Measurements from ENCODE around the gene TBC1D22A.

TBC1D22A gene

GRCh38 chr22:47188261-47189055 is 426.0 kb downstream of the TBC1D22A start:
- no peak for DNase-seq
- TF ChIP-seq POLR2A (IDR thresholded peaks at IDR 0.05; ENCODE audit: low read length) (no peak), GATA1 (IDR thresholded peaks at IDR 0.05; ENCODE audit: low read depth, low read length) (no peak)

GRCh38 chr22:47189056-47189916 is 426.8 kb downstream of the TBC1D22A start:
- no peak for DNase-seq
- TF ChIP-seq GATA1 (IDR thresholded peaks at IDR 0.05; ENCODE audit: low read depth, low read length): no peak
- TF ChIP-seq POLR2A (IDR thresholded peaks at IDR 0.05; ENCODE audit: low read length): no peak

GRCh38 chr22:47190276-47190956 is 428.0 kb downstream of the TBC1D22A start:
- DNase-seq: no peak
- TF ChIP-seq POLR2A (IDR thresholded peaks at IDR 0.05; ENCODE audit: low read length) (no peak), GATA1 (IDR thresholded peaks at IDR 0.05; ENCODE audit: low read depth, low read length) (no peak)

- TF ChIP-seq POLR2A (IDR thresholded peaks at IDR 0.05; ENCODE audit: low read length): no peak
- no peak for TF ChIP-seq GATA1 (IDR thresholded peaks at IDR 0.05; ENCODE audit: low read depth, low read length)
- no peak for DNase-seq
Measured at GRCh38 chr22:47190957-47191670, 428.7 kb downstream of the TBC1D22A start.

- no peak for DNase-seq
- TF ChIP-seq POLR2A (IDR thresholded peaks at IDR 0.05; ENCODE audit: low read length) (no peak), GATA1 (IDR thresholded peaks at IDR 0.05; ENCODE audit: low read depth, low read length) (no peak)
Measured at GRCh38 chr22:47191671-47192650, 429.5 kb downstream of the TBC1D22A start.

GRCh38 chr22:47192651-47193437 is 430.4 kb downstream of the TBC1D22A start:
- TF ChIP-seq GATA1 (IDR thresholded peaks at IDR 0.05; ENCODE audit: low read depth, low read length): no peak
- TF ChIP-seq POLR2A (IDR thresholded peaks at IDR 0.05; ENCODE audit: low read length): no peak
- DNase-seq: no peak

GRCh38 chr22:47193606-47194329 is 431.3 kb downstream of the TBC1D22A start:
- no peak for DNase-seq
- TF ChIP-seq GATA1 (IDR thresholded peaks at IDR 0.05; ENCODE audit: low read depth, low read length) (no peak), POLR2A (IDR thresholded peaks at IDR 0.05; ENCODE audit: low read length) (no peak)

- no peak for TF ChIP-seq GATA1 (IDR thresholded peaks at IDR 0.05; ENCODE audit: low read depth, low read length)
- TF ChIP-seq POLR2A (IDR thresholded peaks at IDR 0.05; ENCODE audit: low read length): no peak
Measured at GRCh38 chr22:47194476-47195155, 432.2 kb downstream of the TBC1D22A start.

GRCh38 chr22:47195156-47195483 is 432.7 kb downstream of the TBC1D22A start:
- no peak for TF ChIP-seq POLR2A (IDR thresholded peaks at IDR 0.05; ENCODE audit: low read length)
- TF ChIP-seq GATA1 (IDR thresholded peaks at IDR 0.05; ENCODE audit: low read depth, low read length): no peak
- DNase-seq: no peak

More at GRCh38 chr22:47194476-47195155, 432.2 kb downstream of the TBC1D22A start:
- no peak for DNase-seq

GRCh38 chr22:47195484-47196165 is 433.2 kb downstream of the TBC1D22A start:
- DNase-seq: no peak

More at GRCh38 chr22:47195484-47196165, 433.2 kb downstream of the TBC1D22A start:
- TF ChIP-seq POLR2A (IDR thresholded peaks at IDR 0.05; ENCODE audit: low read length) (no peak), GATA1 (IDR thresholded peaks at IDR 0.05; ENCODE audit: low read depth, low read length) (no peak)
